Stimulated activated CD8-positive, alpha-beta memory T cell treated with anti-CD3 and anti-CD28 coated beads, Interleukin-15, amount 100 ng/mL, for 48 hours (primary cell): ENCODE data around the gene UBTD1.
A peak's percentile ranks its signal among the peaks of the same experiment; 100 is the strongest.
"Not testable (repeated sequence)": the region's sequence is repeated elsewhere in the genome, so short reads cannot be mapped to it uniquely, and the experiment has no call there.

ENCODE experiments used
- DNase-seq, 2 donors: peaks; one replicate each; pipeline ENCODE4 v3.0.0-alpha.2; 2020; ENCODE audit warnings: low read depth in 2 of 2

UBTD1 gene

DNA sequence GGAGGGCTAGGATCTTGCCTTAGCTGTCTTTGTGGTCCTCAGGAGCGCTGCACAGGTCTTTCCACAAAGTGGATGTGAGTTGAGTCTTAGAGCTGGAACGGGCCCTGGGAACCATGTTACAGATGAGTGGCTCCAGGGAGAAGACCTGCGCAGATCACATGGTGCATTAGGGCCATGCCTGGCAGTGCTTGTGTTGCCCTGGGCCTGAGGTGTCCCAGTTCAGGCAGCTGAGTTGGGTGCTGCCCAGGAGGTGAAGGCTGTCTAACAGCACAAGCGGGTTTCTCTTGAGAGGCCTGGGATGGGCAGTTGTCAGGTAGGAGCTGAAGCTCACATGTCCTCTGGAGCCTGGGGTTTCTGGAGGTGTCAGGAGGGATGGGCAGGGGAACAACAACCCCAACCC lies 40.1 kb downstream of the UBTD1 start:
- no peak for DNase-seq

DNA sequence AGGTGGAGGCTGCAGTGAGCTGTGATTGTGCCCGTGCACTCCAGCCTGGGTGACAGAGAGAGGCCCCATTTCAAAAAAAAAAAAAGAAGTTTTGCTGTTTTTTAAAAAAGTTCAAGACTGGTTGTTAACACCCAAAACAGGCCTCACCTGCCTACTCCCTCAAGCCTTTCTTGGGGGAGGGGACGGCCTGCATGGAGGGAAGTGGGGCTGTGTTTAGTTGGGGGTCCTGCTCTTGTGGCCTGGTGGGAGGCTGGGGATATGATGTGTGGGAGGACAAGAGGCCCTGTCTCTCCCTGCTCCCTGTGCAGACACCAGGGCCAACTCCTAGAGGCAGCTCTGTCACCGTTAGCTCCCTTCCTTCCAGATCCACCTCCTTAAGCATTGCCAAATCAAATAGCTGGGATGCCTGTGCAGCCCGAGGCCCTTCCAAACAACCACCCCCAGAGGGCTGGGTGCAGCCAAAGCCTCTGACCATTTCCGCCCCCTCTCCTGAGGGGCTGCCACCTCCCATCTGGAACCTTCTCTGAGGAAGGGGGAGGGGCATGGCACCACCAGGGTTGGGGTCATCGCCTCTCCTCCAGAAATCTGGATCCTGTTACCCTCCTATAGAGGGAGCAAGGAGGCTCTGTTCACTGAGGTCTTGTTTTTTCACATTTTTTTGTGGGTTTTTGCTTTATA lies 40.9 kb downstream of the UBTD1 start:
- DNase-seq: no peak

DNA sequence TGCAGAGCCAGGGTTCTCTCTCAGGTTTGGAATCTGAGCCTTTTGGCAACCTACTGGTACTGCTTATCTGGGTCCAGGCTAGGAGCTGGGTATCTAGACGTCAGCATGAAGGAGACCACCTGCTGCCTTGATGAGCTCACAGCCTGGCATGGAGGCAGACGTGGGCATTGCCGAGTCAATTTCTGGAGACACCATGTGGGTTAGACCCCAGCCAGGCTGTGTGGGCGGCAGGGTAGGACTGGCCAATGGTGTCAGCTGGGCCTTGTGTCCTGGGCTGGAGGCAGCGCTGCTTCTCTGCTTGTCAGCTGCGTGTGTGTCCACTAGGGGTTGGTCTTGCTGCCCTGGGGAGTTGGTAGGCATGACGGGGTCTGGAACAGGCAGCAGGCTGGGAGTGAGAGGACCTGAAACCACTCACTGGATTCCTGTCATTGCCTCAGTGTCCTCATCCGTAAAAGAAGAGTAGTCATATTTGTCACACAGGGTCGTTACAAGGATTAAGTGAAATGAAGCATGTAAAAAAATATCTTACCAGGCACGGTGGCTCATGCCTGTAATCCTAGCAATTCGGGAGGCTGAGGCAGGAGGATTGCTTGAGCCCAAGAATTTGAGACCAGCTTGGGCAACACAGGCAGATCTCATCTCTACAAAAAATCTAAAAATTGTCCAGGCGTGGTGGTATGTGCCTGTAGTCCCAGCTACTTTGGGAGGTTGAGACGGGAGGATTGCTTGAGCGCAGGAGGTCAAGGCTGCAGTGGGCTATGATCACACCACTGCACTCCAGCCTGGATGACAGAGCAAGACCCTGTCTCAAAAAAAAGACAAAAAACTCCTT lies 42.2 kb downstream of the UBTD1 start:
- no peak for DNase-seq

GRCh38 chr10:97542169-97543024 lies 43.7 kb downstream of the UBTD1 start:
- peak; percentile 17 to 20 for DNase-seq

DNA sequence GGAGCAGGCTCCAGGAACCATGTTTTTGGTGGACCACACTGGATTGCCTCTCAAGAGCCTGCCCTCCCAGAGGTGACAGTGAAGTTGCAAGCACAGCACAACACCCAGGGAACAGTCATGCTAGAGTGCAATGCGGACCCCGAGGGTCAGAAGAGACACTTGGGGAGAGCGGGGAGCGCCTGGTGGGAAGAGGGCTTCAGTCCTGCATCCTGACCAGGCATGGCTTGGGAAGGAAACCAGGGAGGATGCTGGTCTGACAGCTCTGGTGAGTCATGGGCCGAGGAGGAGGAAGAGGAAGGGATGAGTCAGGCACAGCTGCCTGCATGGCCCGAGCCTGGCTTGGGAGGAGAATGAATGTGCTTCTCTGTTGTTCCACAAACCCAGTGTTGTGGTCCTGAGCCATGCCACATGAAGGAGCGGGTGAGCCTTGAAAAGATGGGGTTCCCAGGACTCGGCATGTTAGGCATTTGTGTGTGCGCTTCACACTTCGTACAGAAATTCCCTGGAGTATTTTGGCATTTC lies 44.4 kb downstream of the UBTD1 start:
- peak; percentile 53 to 57 for DNase-seq

GRCh38 chr10:97546456-97547270 lies 47.9 kb downstream of the UBTD1 start:
- no peak for DNase-seq

- DNase-seq: no peak
These were observed 48.5 kb downstream of the UBTD1 start for GRCh38 chr10:97547271-97547600.

GRCh38 chr10:97547962-97548361 lies 49.2 kb downstream of the UBTD1 start:
- DNase-seq: no peak

DNA sequence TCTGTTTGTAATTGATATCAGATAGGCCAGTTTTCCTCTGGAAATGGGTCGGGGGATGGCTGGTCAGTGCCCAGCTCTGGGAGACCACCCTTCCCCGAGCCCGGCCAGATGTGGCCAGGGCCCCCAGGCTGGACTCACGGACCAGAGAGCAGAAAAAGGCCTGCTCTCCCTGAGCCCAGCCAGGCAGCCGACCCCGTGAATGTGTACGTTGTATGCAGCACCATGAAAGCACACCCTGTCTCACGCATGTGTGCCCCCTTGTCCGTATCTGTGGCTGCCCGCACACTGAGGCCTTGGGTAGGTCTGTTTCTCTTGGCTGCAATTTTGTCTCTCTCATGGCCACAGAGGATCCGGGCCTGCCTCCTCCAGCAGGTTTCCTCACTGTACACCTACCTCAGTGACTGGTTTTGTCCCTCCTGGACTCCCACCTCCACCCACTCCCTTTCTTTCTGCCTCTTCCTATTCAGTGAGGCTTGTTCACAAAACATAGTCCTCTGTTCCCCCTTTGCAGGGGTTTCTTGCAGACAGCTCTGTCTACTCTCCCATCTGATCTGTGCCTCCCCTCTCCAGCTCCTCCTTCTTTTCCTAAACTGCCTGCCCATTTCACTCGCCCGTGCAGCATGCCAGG lies 50.2 kb downstream of the UBTD1 start:
- no peak for DNase-seq

DNA sequence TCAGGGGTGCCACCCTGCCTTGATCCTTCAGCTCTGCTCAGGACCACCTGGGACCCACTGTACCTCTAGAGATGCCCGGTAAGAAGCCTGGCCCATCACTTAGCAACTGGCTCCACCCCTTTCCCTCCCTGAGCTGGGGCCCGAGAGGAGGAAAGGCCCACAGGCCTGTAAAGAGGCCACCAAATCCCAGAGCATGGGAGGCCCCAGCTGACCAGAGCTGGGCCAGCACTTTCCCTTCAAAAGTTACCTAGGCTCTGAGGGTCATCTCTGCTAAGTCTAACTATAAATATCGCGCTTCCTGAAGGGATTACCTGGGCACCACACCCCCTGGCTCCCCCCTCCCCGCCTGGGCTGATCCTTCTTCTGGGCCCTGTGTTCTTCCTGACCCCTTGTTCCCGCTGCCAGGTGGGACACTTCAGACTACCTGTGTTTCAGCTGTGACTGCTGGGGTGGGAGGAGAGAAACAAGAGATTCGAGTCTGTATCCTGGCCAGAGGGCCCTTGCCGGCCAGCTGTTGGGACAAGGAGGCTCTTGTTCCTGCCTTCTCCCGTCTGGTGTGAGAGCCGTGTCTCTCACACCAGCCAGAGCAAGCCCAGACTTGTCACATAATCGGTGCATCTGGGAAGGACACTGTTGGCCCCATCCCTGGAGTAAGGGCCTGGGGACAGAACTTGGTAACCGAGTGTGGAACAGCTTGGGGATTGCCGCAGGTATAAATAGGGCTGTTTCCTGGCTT lies 51.0 kb downstream of the UBTD1 start:
- no peak for DNase-seq

- no peak for DNase-seq
These were observed 51.8 kb downstream of the UBTD1 start for GRCh38 chr10:97550336-97551149.

DNA sequence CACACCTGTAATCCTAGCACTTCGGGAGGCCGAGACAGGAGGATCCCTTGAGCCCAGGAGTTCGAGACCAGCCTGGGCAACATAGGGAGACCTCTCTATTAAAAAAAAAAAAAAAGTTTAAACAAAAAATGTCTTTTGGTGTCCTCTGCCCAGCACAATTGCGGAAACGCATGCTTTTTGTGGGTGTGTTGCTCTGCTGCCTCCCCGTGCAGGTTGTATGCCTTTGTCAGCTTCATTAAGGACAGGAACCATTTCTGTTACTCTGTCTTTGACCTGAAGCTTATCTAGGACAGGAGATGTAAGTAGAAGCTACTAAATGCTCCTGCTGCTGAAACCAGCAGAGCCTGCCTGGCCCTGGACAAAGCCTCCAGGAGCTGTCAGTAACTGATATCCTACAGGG lies 52.5 kb downstream of the UBTD1 start:
- no peak for DNase-seq

- DNase-seq: peak; percentile 22 to 28
These were observed 54.9 kb downstream of the UBTD1 start for GRCh38 chr10:97553575-97554031.

- not testable (repeated sequence) for DNase-seq
These were observed 55.6 kb downstream of the UBTD1 start for GRCh38 chr10:97554336-97554735.

- DNase-seq: not testable (repeated sequence)
These were observed 56.8 kb downstream of the UBTD1 start for GRCh38 chr10:97555541-97555940.

DNA sequence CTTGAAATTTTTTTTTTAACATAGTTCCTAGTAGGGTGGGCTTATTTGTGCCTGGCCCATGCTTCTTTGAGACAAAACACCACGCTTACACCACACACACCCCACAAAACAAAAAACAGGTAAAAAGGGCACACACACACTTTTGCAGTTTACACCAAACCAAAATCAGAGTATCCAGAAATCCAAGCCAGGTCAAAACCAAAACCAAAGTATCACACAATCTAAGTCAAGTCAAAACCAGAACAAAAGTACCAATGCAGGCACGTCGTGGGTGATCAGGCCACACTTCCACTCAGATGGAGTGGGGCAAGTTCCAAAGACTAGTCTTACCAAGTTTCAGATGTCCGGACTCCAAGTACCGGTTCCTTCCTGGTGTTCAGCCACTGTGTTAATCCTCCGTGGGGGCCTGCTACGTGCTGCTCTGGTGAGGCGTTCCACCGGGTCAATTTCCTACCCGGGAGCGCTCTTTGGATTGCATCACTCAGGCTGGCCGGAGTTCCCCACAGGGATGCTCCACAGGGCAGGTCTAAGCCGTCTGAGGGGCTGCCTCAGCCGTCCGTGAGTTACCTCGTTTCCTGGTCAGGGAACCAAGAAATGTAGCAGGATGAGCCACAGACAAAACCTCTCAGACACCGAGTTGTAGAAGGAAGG lies 62.1 kb downstream of the UBTD1 start:
- DNase-seq: not testable (repeated sequence)

- DNase-seq: not testable (repeated sequence)
These were observed 62.8 kb downstream of the UBTD1 start for GRCh38 chr10:97561386-97562077.

GRCh38 chr10:97562329-97562728 lies 63.6 kb downstream of the UBTD1 start:
- not testable (repeated sequence) for DNase-seq
